ENCODE measurements around the gene USF2. TPM values are rescaled to one million over a fixed set of nuclear protein-coding genes. Genes with fewer than 3 reads are reported as not detected.

USF2 gene
- total RNA-seq, 1 donor from 2014 or later: 132 TPM

GRCh38 chr19:35287713-35288112 is 19.0 kb downstream of the USF2 start:
- Mint-ChIP-seq H3K27me3 (ENCODE audit: unreplicated experiment) (peaks cover 14% of the 10 kb centered on the region), H3K4me3 (ENCODE audit: unreplicated experiment) (no peak overlapping the region), H3K36me3 (ENCODE audit: unreplicated experiment) (no peaks in the 10 kb centered on the region), H3K27ac (ENCODE audit: unreplicated experiment) (no peak overlapping the region), H3K9me3 (ENCODE audit: unreplicated experiment) (peaks cover 6% of the 10 kb centered on the region), H3K4me1 (ENCODE audit: low read depth, unreplicated experiment) (peaks cover 6% of the 10 kb centered on the region)
- no peak for TF ChIP-seq CTCF (IDR thresholded peaks at IDR 0.05; ENCODE audit: partially characterized antibody, unreplicated experiment)
- no peak for DNase-seq

DNA sequence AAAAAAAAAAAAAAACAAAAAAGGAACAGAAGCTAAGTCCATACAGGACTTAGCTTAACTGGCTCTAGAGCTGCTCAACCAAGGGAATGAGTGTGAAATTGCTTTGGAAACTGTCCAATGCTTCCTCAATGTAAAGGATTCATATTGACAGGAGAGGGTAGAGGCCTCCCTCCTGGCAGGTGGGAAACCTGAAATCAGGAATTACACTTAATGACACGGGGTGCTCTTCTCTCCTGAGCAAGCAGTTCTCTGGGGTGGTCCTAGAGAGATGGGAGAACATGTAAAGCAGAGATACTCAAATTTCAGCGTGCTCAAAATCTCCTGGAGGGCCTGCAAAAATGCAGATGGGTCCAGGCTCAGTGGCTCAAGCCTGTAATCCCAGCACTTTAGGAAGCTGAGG is 19.6 kb downstream of the USF2 start:
- Mint-ChIP-seq H3K36me3 (ENCODE audit: unreplicated experiment) (no peaks in the 10 kb centered on the region), H3K27me3 (ENCODE audit: unreplicated experiment) (peaks cover 10% of the 10 kb centered on the region), H3K27ac (ENCODE audit: unreplicated experiment) (no peak overlapping the region), H3K4me3 (ENCODE audit: unreplicated experiment) (no peak overlapping the region), H3K9me3 (ENCODE audit: unreplicated experiment) (peaks cover 4% of the 10 kb centered on the region), H3K4me1 (ENCODE audit: low read depth, unreplicated experiment) (peaks cover 11% of the 10 kb centered on the region)
- DNase-seq: no peak
- TF ChIP-seq CTCF (IDR thresholded peaks at IDR 0.05; ENCODE audit: partially characterized antibody, unreplicated experiment): no peak

DNA sequence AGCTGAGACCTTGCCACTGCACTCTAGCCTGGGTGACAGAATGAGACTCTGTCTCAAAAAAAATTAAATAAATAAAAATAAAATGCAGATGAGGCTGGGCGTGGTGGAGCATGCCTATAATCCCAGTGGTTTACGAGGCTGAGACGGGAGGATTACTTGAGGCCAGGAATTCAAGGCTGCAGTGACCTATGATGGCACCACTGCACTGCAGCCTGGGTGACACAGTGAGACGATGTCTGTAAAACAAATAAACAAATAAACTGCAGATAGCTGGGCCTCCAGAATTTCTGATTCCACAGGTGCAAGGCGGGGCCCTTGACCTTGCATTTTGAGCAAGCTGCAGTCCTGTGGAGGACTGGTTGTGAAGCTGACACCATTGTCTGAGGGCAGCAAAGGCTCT is 20.1 kb downstream of the USF2 start:
- Mint-ChIP-seq H3K9me3 (ENCODE audit: unreplicated experiment) (peaks cover 4% of the 10 kb centered on the region), H3K4me3 (ENCODE audit: unreplicated experiment) (no peak overlapping the region)

GRCh38 chr19:35290381-35291127 is 21.8 kb downstream of the USF2 start:
- H3K36me3 Mint-ChIP-seq (ENCODE audit: unreplicated experiment): no peaks in the 10 kb centered on the region
- peaks cover 5% of the 10 kb centered on the region for H3K9me3 Mint-ChIP-seq (ENCODE audit: unreplicated experiment)
- H3K27ac Mint-ChIP-seq (ENCODE audit: unreplicated experiment): no peak overlapping the region
- H3K27me3 Mint-ChIP-seq (ENCODE audit: unreplicated experiment): peaks cover 11% of the 10 kb centered on the region
- no peak for TF ChIP-seq CTCF (IDR thresholded peaks at IDR 0.05; ENCODE audit: partially characterized antibody, unreplicated experiment)
- no peak overlapping the region for H3K4me3 Mint-ChIP-seq (ENCODE audit: unreplicated experiment)
- peaks cover 7% of the 10 kb centered on the region for H3K4me1 Mint-ChIP-seq (ENCODE audit: low read depth, unreplicated experiment)
- no peak for DNase-seq

More for the DNA sequence above, 20.1 kb downstream of the USF2 start:
- H3K27ac Mint-ChIP-seq (ENCODE audit: unreplicated experiment): no peak overlapping the region
- H3K4me1 Mint-ChIP-seq (ENCODE audit: low read depth, unreplicated experiment): peaks cover 13% of the 10 kb centered on the region
- peaks cover 10% of the 10 kb centered on the region for H3K27me3 Mint-ChIP-seq (ENCODE audit: unreplicated experiment)
- no peaks in the 10 kb centered on the region for H3K36me3 Mint-ChIP-seq (ENCODE audit: unreplicated experiment)
- no peak for TF ChIP-seq CTCF (IDR thresholded peaks at IDR 0.05; ENCODE audit: partially characterized antibody, unreplicated experiment)
- DNase-seq: no peak

DNA sequence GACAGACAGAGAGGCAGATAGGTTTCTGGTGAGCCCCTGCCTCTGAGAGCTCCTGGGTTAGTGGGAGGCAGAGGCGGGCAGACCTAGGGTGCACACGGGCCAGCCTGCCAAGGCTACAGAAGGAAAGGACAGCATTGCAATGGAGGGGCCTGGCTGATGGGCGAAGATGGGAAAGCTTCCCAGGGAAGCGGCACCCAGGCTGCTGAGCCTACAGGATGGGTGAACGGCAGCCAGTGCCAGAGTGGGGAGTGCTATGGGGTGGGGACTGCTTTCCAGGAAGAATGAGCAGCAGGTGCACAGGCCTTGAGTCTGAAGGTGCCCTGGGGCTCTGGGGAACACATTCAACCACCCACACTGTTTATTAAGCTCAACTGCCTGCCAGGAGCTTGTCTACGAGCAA is 22.5 kb downstream of the USF2 start:
- peaks cover 7% of the 10 kb centered on the region for H3K4me1 Mint-ChIP-seq (ENCODE audit: low read depth, unreplicated experiment)
- DNase-seq: no peak
- H3K27ac Mint-ChIP-seq (ENCODE audit: unreplicated experiment): no peak overlapping the region
- H3K9me3 Mint-ChIP-seq (ENCODE audit: unreplicated experiment): peaks cover 5% of the 10 kb centered on the region
- peaks cover 11% of the 10 kb centered on the region for H3K27me3 Mint-ChIP-seq (ENCODE audit: unreplicated experiment)
- no peak overlapping the region for H3K4me3 Mint-ChIP-seq (ENCODE audit: unreplicated experiment)
- H3K36me3 Mint-ChIP-seq (ENCODE audit: unreplicated experiment): no peaks in the 10 kb centered on the region
- no peak for TF ChIP-seq CTCF (IDR thresholded peaks at IDR 0.05; ENCODE audit: partially characterized antibody, unreplicated experiment)
